ENCODE data around the gene ABCC2. TPM values are rescaled to one million over a fixed set of nuclear protein-coding genes. Genes with fewer than 3 reads are reported as not detected.

ABCC2 gene
- total RNA-seq, 4 donors from 2014 or later, result 1.7 to 23.7 (median 8.4) TPM

DNA sequence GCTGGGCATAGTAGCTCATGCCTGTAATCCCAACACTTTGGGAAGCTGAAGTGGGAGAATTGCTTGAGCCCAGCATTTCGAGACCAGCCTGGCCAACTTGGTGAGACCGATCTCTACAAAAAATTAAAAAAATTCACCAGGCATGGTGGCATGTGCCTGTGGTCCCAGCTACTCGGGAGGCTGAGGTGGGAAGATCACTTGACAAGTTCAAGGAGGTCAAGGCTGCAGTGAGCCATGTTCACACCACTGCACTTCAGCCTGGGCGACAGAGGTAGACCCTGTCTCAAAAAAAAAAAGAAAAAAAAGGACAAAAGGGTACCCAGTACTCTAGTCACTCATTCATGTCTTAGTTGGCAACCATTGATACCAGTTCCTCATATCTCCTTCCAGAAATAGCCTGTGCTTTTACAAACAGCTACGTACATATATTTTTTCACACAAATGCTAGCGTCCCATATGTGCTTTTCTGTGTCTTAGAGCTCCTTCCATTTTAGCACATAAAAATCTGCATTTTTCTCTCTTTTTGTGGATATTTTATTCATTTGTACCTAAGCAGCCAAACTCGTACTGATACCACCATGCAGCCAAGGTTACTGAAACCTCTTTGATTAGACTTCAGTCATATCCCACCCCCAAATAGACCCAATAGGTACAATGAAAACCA lies 5.5 kb downstream of the ABCC2 start:
- no peaks in the 10 kb centered on the region for H3K27me3 ChIP-seq
- no peak overlapping the region for H3K4me3 ChIP-seq
- H3K9me3 ChIP-seq, result peaks cover 0 to 5% (median 0%) of the 10 kb centered on the region in 4 donors
- H3K27ac ChIP-seq, result peak overlapping the region in 2 of 4 donors; percentile 14 to 46
- peaks cover 0 to 14% (median 0%) of the 10 kb centered on the region in 3 donors for H3K36me3 ChIP-seq
- peaks cover 0 to 12% (median 0%) of the 10 kb centered on the region in 4 donors for H3K4me1 ChIP-seq
- no peak for TF ChIP-seq EP300 (IDR thresholded peaks at IDR 0.05)
- TF ChIP-seq, protein P1, sequence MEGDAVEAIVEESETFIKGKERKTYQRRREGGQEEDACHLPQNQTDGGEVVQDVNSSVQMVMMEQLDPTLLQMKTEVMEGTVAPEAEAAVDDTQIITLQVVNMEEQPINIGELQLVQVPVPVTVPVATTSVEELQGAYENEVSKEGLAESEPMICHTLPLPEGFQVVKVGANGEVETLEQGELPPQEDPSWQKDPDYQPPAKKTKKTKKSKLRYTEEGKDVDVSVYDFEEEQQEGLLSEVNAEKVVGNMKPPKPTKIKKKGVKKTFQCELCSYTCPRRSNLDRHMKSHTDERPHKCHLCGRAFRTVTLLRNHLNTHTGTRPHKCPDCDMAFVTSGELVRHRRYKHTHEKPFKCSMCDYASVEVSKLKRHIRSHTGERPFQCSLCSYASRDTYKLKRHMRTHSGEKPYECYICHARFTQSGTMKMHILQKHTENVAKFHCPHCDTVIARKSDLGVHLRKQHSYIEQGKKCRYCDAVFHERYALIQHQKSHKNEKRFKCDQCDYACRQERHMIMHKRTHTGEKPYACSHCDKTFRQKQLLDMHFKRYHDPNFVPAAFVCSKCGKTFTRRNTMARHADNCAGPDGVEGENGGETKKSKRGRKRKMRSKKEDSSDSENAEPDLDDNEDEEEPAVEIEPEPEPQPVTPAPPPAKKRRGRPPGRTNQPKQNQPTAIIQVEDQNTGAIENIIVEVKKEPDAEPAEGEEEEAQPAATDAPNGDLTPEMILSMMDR (IDR thresholded peaks at IDR 0.05), result no peak
- TF ChIP-seq POLR2A (IDR thresholded peaks at IDR 0.05), result no peak
- no peak for DNase-seq (ENCODE audit: low spot score in 2 of 2)
- WGBS, 2 donors, result 78 to 85% methylated on average over 7 of the region's 7 CpGs

DNA sequence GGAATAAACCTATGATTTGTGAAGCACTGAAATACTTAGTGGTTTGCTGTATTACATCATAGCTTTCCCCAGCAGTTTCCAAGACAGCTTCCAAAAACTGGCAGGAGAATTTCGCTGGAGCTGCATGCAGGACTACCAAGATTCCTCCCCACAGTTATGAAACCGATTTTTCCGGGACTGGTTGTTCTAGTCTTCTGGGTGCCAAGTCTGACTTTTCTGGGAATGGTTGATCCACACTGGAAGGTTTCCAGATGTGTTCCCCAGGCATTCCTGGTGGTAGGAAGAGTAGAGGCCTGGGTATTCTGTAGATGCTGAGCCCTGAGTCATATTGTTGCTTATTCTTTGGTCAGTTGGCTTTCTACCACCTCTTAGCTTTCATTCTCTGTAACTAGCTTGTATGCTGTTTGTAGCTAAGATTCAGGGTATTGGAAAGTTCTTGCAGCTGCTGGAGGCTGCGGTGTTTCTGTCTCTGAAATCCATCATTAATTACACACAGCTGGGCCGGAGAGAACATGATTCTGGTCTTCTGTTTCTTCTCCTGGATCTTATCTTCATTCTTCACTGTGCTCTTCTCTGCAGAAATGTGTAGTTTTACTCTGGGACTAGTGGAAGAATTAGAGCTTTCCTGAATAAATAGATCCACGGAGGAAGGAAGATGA lies 6.3 kb downstream of the ABCC2 start:
- peak; percentile 17 to 78 for DNase-seq (ENCODE audit: low spot score in 2 of 2)
- peaks cover 0 to 5% (median 0%) of the 10 kb centered on the region in 4 donors for H3K9me3 ChIP-seq
- H3K27ac ChIP-seq, result peak overlapping the region; percentile 5 to 69 (median 50)

DNA sequence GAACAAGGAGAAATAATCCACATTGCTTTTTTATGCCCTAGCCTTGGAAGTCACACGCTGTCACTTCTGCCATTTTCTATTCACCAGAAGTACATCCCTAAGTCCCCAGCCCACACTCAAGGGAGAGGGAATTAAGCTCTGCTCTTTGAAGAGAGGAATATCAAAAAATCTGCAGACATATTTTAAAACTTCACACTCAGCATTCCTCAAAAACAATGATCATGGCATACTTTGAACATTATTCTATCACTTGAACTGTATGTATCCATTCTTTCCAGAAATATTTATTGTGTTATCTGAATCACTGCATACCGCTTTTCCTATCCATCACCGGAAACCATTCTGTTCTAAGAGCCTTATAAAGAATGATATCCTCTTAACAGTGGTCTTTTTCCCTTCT lies 9.4 kb downstream of the ABCC2 start:
- TF ChIP-seq, protein P1 (IDR thresholded peaks at IDR 0.05), result no peak
- WGBS, 2 donors, result 74 to 88% methylated on average over 3 of the region's 3 CpGs
- DNase-seq (ENCODE audit: low spot score in 2 of 2), result no peak

More for the DNA sequence above, 6.3 kb downstream of the ABCC2 start:
- no peaks in the 10 kb centered on the region for H3K27me3 ChIP-seq
- peaks cover 0 to 14% (median 0%) of the 10 kb centered on the region in 3 donors for H3K36me3 ChIP-seq
- WGBS, 2 donors, result 62 to 68% methylated on average over 6 of the region's 6 CpGs
- peak; percentile 60 to 95 for TF ChIP-seq EP300 (IDR thresholded peaks at IDR 0.05)
- no peak for TF ChIP-seq POLR2A (IDR thresholded peaks at IDR 0.05)
- TF ChIP-seq, protein P1 (IDR thresholded peaks at IDR 0.05), result no peak
- peaks cover 0 to 12% (median 0%) of the 10 kb centered on the region in 4 donors for H3K4me1 ChIP-seq
- H3K4me3 ChIP-seq, result no peak overlapping the region

DNA sequence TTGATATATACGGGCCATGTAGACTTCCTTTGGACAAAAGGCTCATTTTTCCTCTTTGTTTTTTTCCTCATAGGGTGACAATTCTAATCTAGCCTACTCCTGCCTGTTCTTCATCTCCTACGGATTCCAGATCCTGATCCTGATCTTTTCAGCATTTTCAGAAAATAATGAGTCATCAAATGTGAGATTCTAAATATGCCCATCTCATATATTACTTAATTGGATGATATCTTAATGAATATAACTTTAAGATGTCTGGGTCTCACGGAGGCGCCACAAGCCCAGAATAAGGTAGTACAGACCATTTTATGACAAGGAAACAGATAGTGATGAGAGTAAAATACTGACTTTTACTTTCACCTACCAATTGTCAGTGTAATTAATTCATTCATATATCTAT lies 11.4 kb downstream of the ABCC2 start:
- Histone ChIP-seq H3K36me3 (peaks cover 0 to 9% (median 0%) of the 10 kb centered on the region in 3 donors), H3K9me3 (no peaks in the 10 kb centered on the region), H3K4me3 (no peak overlapping the region), H3K27ac (no peak overlapping the region), H3K27me3 (no peaks in the 10 kb centered on the region), H3K4me1 (no peaks in the 10 kb centered on the region)
- 87 to 88% methylated on average over 4 of the region's 4 CpGs for WGBS, 2 donors
- TF ChIP-seq POLR2A (IDR thresholded peaks at IDR 0.05), result no peak
- no peak for TF ChIP-seq EP300 (IDR thresholded peaks at IDR 0.05)
- TF ChIP-seq, protein P1 (IDR thresholded peaks at IDR 0.05), result no peak
- DNase-seq (ENCODE audit: low spot score in 2 of 2), result no peak

More for the DNA sequence above, 9.4 kb downstream of the ABCC2 start:
- no peak overlapping the region for H3K4me3 ChIP-seq
- H3K4me1 ChIP-seq, result peaks cover 0 to 6% (median 0%) of the 10 kb centered on the region in 4 donors
- no peaks in the 10 kb centered on the region for H3K27me3 ChIP-seq
- peaks cover 0 to 6% (median 0%) of the 10 kb centered on the region in 3 donors for H3K36me3 ChIP-seq
- H3K9me3 ChIP-seq, result peaks cover 0 to 5% (median 0%) of the 10 kb centered on the region in 4 donors
- no peak overlapping the region for H3K27ac ChIP-seq

- WGBS, 2 donors, result 87 to 90% methylated on average over 6 of the region's 6 CpGs
- Histone ChIP-seq H3K4me1 (no peaks in the 10 kb centered on the region), H3K9me3 (no peaks in the 10 kb centered on the region), H3K27me3 (no peaks in the 10 kb centered on the region), H3K4me3 (no peak overlapping the region), H3K27ac (no peak overlapping the region), H3K36me3 (peaks cover 0 to 22% (median 0%) of the 10 kb centered on the region in 3 donors)
- DNase-seq (ENCODE audit: low spot score in 2 of 2), result no peak
- TF ChIP-seq EP300 (IDR thresholded peaks at IDR 0.05), result no peak
- TF ChIP-seq POLR2A (IDR thresholded peaks at IDR 0.05), result no peak
- TF ChIP-seq, protein P1 (IDR thresholded peaks at IDR 0.05), result no peak
Measured at GRCh38 chr10:99796928-99797327, 14.5 kb downstream of the ABCC2 start.
